K562 (cell line): ENCODE data around the gene ULK1. TPM values are rescaled to one million over a fixed set of nuclear protein-coding genes. Genes with fewer than 3 reads are reported as not detected.

Source experiments
- ATF1 ChIP-seq, 2 experiments: fragments of 450-650 bp in 1 of 2; IDR thresholded peaks; 2 replicates each; pipeline ENCODE4 v1.6.1; 2016; ENCODE audit warnings: missing compliant biosample characterization in 1 of 2, missing genetic modification characterization in 1 of 2
- BRCA1 ChIP-seq, 2 experiments: fragments of 450-650 bp in 1 of 2; sonication (generic) in 1 of 2; formaldehyde crosslinking in 1 of 2; IDR thresholded peaks; 2 replicates each; pipeline versions ENCODE4 v1.5.0 to v1.6.1; 2017 to 2020; ENCODE audit warnings: mild to moderate bottlenecking in 1 of 2, missing genetic modification reagents in 1 of 2
- C11orf30 ChIP-seq: fragments of 450-650 bp; IDR thresholded peaks from 2 replicates; pipeline ENCODE4 v1.6.1; 2016; ENCODE audit warnings: low read depth, mild to moderate bottlenecking
- ETV6 ChIP-seq, 3 experiments: fragments of 150-350 bp in 1 of 3; sonication (generic) in 1 of 3; formaldehyde crosslinking in 1 of 3; IDR thresholded peaks; 2 replicates each; pipeline versions ENCODE4 v1.6.1 to v1.8.0; 2014 to 2022; ENCODE audit warnings: borderline replicate concordance in 2 of 3, low read depth in 2 of 3, antibody characterized with exemption in 1 of 3, low read length in 1 of 3, mild to moderate bottlenecking in 1 of 3, missing genetic modification reagents in 1 of 3
- EZH2 ChIP-seq: IDR thresholded peaks from 2 replicates; pipeline ENCODE4 v1.6.1; 2012; ENCODE audit warnings: low read depth, mild to moderate bottlenecking, inconsistent platforms, low read length, borderline replicate concordance
- HCFC1 ChIP-seq: IDR thresholded peaks from 2 replicates; pipeline ENCODE4 v1.6.1; 2012; ENCODE audit warnings: low read depth, low read length, improper control_type of control experiment
- L3MBTL2 ChIP-seq: fragments of 450-650 bp; IDR thresholded peaks from 2 replicates; pipeline ENCODE4 v1.6.1; 2016; ENCODE audit warnings: mild to moderate bottlenecking, moderate library complexity
- MYC ChIP-seq, 2 experiments: fragments of 250-450 bp in 1 of 2; sonication (Bioruptor Pico) in 1 of 2; IDR thresholded peaks; 2 replicates each; pipeline versions ENCODE4 v1.5.1 to v1.6.1; 2012 to 2021; ENCODE audit warnings: low read depth in 2 of 2, borderline replicate concordance in 1 of 2, improper control_type of control experiment in 1 of 2, low read length in 1 of 2, mild to moderate bottlenecking in 1 of 2, moderate library complexity in 1 of 2
- PHB ChIP-seq: fragments of 250-450 bp; sonication (Bioruptor Pico); IDR thresholded peaks from 2 replicates; pipeline ENCODE4 v1.5.0; 2021
- POLR3A ChIP-seq: IDR thresholded peaks from 2 replicates; pipeline ENCODE4 v1.6.1; 2011; ENCODE audit warnings: borderline replicate concordance, mild to moderate bottlenecking, moderate library complexity; ENCODE audit not compliant: insufficient read length, insufficient read depth; ENCODE audit errors: extremely low read depth
- RAD21 ChIP-seq, 2 experiments: fragments of 250-450 bp in 1 of 2; fragments of 450-650 bp in 1 of 2; sonication (Bioruptor Pico) in 1 of 2; formaldehyde crosslinking in 1 of 2; IDR thresholded peaks in 1 of 2; conservative IDR thresholded peaks in 1 of 2; 2 replicates each; pipeline versions ENCODE4 v1.4.0 to v1.8.0; 2020 to 2022; ENCODE audit warnings: mild to moderate bottlenecking in 2 of 2, moderate library complexity in 1 of 2
- RAD51 ChIP-seq: fragments of 450-650 bp; IDR thresholded peaks from 2 replicates; pipeline ENCODE4 v1.7.1; 2016; ENCODE audit warnings: low read depth, mild to moderate bottlenecking, borderline replicate concordance
- SIN3A ChIP-seq, 2 experiments: fragments of 150-350 bp in 1 of 2; IDR thresholded peaks; 2 replicates each; pipeline ENCODE4 v1.6.1; 2011 to 2016; ENCODE audit warnings: borderline replicate concordance in 2 of 2, low read depth in 2 of 2, low read length in 2 of 2, mild to moderate bottlenecking in 2 of 2, moderate library complexity in 2 of 2; ENCODE audit not compliant: control insufficient read depth in 1 of 2
- TSHZ1 ChIP-seq: fragments of 250-450 bp; sonication (Bioruptor Pico); IDR thresholded peaks from 2 replicates; pipeline ENCODE4 v1.4.0; 2020; ENCODE audit warnings: mild to moderate bottlenecking, moderate library complexity
- ZFX ChIP-seq: sonication (generic); formaldehyde crosslinking; IDR thresholded peaks from 2 replicates; pipeline ENCODE4 v1.8.0; 2022; ENCODE audit warnings: mild to moderate bottlenecking, missing genetic modification reagents, moderate library complexity
- polyA plus RNA-seq, 8 experiments: library from polyadenylated mRNA; depleted of rRNA in 4 of 8; stranded (reverse) in 5 of 8; unstranded in 3 of 8; fragments of >200 nt; fragmentation: Nextera tagmentation in 2 of 8; fragmentation: Illumina TruSeq in 1 of 8; extraction: Ambion mirVana in 2 of 8; extraction: Trizol in 1 of 8; gene quantifications; 2 replicates each; pipeline versions ENCODE4 v1.2.1 to v1.2.3, GENCODE V29; 2011 to 2014; ENCODE audit warnings: inconsistent platforms in 1 of 8, missing spikeins in 1 of 8
- total RNA-seq, 7 experiments: library from RNA; depleted of rRNA in 6 of 7; stranded (reverse); fragments of >200 nt in 6 of 7; fragmentation: Illumina TruSeq in 2 of 7; extraction: Trizol in 2 of 7; gene quantifications; 2 replicates each; pipeline versions ENCODE4 v1.2.1 to v1.2.3, GENCODE V29; 2011 to 2021; ENCODE audit warnings: low replicate concordance in 1 of 7
- TF ChIP-seq, protein P1 (sequence below): sonication (generic); formaldehyde crosslinking; IDR thresholded peaks from 2 replicates; pipeline ENCODE4 v1.8.0; 2023; ENCODE audit warnings: mild to moderate bottlenecking, missing genetic modification reagents

ULK1 gene
- total and polyA plus RNA-seq, 9 of the 15 experiments (the other 6 are each of a cell fraction or from before 2014, with no cell fraction given) = 0.15 to 29.4 (median 2.5) TPM

DNA sequence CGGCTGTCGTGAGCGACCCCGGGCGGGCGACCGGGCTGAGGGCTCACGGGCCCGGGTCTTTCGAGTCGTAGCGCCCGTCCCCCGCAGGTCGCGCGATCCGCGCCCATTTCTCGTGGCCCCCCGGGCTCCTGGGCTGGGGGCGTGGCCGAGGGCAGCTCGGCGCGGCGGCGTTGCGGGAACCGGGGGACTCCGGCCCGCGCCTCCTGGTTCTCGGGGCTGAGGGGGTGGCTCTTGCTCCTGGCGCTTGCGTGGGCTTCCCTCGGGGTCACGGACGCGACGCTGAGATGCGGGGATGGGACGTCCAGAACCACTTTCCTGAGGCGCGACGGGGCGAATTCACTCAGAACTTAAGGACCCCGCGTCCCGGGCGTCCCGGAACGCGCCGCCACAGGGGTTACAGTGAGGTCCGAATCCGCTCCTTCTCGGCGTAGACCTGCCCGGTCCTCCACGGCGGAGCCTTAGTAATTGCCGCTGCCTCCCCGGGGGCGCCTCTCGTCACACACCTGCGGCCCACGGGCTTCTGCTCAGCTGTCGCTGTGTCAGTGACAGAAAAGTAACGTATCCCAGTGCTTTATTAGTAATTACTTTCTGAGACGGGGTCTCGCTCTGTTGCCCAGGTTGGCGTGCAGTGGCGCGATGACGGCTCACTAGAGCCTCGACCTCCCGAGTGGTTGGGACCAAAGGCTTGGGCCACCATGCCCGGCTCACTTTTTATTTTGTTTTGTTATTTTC, 55.9 kb downstream of the ULK1 start (continued):
- TF ChIP-seq, protein P1, sequence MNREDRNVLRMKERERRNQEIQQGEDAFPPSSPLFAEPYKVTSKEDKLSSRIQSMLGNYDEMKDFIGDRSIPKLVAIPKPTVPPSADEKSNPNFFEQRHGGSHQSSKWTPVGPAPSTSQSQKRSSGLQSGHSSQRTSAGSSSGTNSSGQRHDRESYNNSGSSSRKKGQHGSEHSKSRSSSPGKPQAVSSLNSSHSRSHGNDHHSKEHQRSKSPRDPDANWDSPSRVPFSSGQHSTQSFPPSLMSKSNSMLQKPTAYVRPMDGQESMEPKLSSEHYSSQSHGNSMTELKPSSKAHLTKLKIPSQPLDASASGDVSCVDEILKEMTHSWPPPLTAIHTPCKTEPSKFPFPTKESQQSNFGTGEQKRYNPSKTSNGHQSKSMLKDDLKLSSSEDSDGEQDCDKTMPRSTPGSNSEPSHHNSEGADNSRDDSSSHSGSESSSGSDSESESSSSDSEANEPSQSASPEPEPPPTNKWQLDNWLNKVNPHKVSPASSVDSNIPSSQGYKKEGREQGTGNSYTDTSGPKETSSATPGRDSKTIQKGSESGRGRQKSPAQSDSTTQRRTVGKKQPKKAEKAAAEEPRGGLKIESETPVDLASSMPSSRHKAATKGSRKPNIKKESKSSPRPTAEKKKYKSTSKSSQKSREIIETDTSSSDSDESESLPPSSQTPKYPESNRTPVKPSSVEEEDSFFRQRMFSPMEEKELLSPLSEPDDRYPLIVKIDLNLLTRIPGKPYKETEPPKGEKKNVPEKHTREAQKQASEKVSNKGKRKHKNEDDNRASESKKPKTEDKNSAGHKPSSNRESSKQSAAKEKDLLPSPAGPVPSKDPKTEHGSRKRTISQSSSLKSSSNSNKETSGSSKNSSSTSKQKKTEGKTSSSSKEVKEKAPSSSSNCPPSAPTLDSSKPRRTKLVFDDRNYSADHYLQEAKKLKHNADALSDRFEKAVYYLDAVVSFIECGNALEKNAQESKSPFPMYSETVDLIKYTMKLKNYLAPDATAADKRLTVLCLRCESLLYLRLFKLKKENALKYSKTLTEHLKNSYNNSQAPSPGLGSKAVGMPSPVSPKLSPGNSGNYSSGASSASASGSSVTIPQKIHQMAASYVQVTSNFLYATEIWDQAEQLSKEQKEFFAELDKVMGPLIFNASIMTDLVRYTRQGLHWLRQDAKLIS (CRISPR knock-in tag) = peak; percentile 69; the same call in 1 of the 2 replicates
- TF ChIP-seq MYC (IDR thresholded peaks at IDR 0.05; ENCODE audit: low read depth, low read length) (no peak), MYC (CRISPR knock-in tag; IDR thresholded peaks at IDR 0.05; ENCODE audit: borderline replicate concordance, low read depth) (0 out of 2 replicates have a peak, but pooled peaks have one; percentile 23), L3MBTL2 (0 out of 2 replicates have a peak, but pooled peaks have one; percentile 15), C11orf30 (no peak), POLR3A (no peak), ZFX (peak; percentile 53; the same call in 1 of the 2 replicates), ETV6 (IDR thresholded peaks at IDR 0.05; ENCODE audit: borderline replicate concordance in 1 of 2, low read depth in 2 of 2, low read length in 1 of 2) (no peak), ETV6 (CRISPR knock-in tag; IDR thresholded peaks at IDR 0.05; ENCODE audit: borderline replicate concordance) (0 out of 2 replicates have a peak, but pooled peaks have one; percentile 27), SIN3A (IDR thresholded peaks at IDR 0.05; ENCODE audit: borderline replicate concordance in 2 of 2, control insufficient read depth in 1 of 2, low read depth in 2 of 2, low read length in 2 of 2) (peak; percentile 34 to 74; a peak in 2 of 4 replicates), TSHZ1 (CRISPR knock-in tag) (no peak), HCFC1 (no peak), RAD51 (no peak), PHB (CRISPR knock-in tag) (no peak), ATF1 (CRISPR knock-in tag; IDR thresholded peaks at IDR 0.05) (no peak), ATF1 (tag; IDR thresholded peaks at IDR 0.05) (peak; percentile 15; the same call in 1 of the 2 replicates), RAD21 (CRISPR knock-in tag; conservative IDR thresholded peaks at IDR 0.05 in 1 of 2, IDR thresholded peaks at IDR 0.05 in 1 of 2) (no peak), EZH2 (no peak), BRCA1 (IDR thresholded peaks at IDR 0.05) (no peak), BRCA1 (CRISPR knock-in tag; IDR thresholded peaks at IDR 0.05) (0 out of 2 replicates have a peak, but pooled peaks have one; percentile 58)
